EL (cell line): ENCODE results near the gene CAVIN1.
"Not testable (repeated sequence)": the region's sequence is repeated elsewhere in the genome, so short reads cannot be mapped to it uniquely, and the experiment has no call there.

Experiments
- DNase-seq: peaks from one replicate; pipeline ENCODE4 v3.0.0-alpha.2; 2016

Gene CAVIN1

DNA sequence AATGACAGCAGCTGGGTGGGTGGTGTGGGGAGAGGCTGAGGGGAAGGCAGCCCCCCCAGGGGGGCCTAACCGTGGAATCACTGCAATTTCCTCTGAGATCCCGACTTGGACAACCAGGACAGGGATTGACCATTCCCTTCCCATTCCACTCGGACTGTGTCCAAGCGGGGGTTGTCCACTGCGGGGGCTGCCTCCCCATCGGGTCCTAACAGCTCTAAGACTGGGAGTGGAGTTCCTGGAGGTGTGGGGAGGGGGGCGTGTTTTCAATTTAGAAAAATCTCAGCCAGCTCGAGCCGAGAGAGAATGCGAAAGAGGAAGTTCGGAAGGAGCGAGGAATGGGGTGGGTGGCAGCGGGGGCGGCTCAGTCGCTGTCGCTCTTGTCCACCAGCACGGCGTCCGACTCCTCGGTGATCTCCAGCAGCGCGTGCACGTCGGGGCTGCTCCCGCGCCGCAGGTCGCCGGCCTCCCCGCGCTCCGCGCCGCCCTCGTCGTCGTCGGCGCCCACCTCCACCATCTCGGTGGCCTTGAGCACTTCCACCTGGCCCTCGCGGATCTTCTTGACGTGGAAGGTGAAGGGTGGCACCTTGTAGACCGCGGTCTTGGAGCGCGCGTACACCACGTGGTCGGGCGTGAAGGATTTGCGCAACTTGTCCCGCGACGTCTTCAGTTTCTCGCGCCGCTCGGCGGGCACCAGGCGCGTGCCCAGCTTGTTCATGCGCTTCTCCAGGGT, 18.6 kb downstream of the CAVIN1 start:
- no peak for DNase-seq

GRCh38 chr17:42403150-42403549, 19.9 kb downstream of the CAVIN1 start:
- no peak for DNase-seq

DNA sequence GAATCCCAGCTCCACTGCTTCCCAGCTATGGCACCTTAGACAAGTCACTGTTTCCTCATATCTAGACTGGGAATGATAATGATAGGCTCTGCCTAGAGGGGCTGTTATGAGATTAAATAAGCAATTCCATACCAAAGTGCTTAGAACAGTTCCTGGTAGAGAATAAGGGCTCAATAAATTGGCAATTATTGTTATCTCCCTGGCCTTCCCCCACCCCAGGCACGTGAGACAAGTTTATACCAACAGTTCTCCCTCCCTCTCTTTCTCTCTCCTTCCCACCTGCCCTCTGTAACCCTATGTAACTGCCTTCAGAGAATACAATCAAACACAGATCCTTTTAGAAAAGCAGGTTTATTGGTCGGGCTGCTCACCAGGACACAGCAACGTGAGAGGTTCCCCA, 20.9 kb downstream of the CAVIN1 start:
- DNase-seq, result no peak

GRCh38 chr17:42400844-42401375, 22.1 kb downstream of the CAVIN1 start:
- not testable (repeated sequence) for DNase-seq

DNA sequence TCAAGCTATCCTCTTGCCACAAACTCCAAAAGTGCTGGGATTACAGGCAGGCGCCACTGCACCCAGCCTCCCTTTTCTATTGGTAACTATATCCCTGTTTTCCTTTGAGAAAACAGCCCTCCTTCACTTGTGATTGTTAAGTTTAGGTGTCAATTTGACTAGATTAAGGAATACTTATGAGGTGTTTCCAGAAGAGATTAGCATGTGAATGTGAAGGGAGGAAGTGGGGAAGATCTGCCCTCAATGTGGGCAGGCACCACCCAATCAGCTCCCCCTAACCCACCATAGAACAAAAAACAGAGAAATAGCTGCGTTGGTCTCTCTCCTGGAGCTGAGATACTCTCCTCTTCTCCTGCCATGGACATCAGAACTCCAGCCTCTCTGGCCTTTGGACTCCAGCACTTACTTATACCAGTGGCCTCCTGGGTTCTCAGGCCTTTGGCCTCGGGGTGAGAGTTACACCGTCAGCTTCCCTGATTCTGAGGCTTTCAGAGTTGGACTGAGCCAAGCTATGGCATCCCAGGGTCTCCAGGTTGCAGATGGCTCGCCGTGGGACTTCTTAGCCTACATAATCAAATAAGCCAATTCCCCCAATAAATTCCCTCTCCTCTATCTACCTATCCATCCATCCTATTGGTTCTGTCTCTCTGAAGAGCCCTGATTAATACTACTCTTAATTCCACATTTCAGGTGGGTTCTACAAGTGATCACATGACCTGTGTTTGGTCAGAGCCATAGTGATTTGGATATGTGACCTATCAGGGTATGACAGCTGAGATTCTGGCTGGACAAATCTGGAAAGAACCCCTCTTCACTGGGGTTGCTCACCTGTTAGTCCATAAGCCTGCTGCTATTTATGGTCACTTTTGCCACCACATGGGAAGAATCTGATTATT, 22.9 kb downstream of the CAVIN1 start:
- no peak for DNase-seq

- no peak for DNase-seq
These were observed 23.9 kb downstream of the CAVIN1 start for GRCh38 chr17:42399121-42399520.

GRCh38 chr17:42395601-42396000, 27.5 kb downstream of the CAVIN1 start:
- DNase-seq, result not testable (repeated sequence)

DNA sequence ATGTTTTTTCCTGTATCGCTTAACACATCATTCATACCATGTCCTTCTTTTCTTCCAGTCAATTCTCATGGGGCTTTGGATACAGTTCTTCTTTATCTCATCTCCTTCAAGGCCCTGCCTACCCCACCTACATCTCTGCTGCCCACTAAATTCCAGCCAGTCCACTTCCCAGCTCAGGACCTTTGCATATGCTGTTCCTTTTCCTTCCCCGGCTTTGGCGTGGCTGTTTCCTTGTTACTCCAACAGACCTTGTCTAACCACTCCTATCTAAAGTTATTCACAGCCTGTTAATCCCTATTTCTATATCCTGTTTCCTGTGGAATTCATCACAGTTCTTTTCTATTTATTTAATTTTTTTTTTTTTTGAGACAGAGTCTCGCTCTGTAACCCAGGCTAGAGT, 28.2 kb downstream of the CAVIN1 start:
- DNase-seq, result no peak

GRCh38 chr17:42392692-42393415, 30.2 kb downstream of the CAVIN1 start:
- DNase-seq, result no peak

GRCh38 chr17:42391439-42391838, 31.6 kb downstream of the CAVIN1 start:
- not testable (repeated sequence) for DNase-seq

GRCh38 chr17:42389899-42390298, 33.2 kb downstream of the CAVIN1 start:
- no peak for DNase-seq

DNA sequence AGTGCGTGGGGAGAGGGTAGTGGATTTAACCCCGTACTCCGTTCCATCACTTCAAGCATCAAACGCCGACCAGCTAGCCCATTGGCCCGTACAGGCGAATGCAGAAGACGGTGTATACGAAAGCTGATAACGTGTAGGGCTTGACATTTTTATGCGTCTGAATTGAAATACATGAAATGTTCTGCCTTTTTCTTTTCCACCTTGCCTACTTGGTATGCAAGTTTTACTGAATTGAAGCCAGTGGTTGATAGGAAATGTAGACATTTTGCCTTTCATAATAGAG, 34.0 kb downstream of the CAVIN1 start:
- no peak for DNase-seq

DNA sequence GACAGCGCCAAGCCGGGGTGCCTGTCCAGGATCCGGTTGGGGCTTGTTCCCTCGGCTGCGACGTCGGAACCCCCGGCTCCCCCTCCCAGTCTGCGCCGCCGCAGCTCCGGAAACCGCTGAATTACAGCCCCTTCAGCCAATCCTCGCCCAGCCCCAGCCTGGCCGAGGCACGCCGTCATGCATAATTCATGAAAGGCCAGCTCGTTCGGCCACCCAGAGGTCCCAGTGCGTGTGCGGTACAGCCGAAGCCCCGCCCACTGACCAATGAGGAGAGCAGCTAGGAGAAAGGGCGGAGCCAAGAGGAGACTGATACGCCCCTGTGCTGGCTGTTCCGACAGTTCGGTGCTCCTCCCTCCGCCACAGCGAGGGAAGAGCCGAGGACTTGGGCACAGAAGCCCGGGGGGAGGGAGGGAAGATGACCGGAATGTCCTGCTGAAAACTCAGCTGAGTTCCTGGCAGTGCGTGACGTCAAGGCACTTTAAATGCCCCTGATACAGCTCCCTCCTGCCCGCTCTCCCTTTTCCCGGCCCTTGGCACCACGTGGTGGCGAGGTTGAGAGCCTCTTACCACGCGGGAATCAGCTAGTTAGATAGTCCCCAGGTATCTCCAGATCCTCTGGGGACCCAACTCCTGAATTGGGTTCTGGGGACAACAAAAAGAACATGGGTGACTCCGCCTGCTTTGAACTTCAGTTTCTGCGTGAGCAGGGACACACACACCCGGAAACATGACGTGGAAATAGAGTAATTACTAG, 34.5 kb downstream of the CAVIN1 start, which contains the start of gene STAT3:
TSS of gene STAT3 (minus strand) at position 62 of the 754 bp plus-strand sequence. CDS start 39,926 bp downstream, outside the sequence.
- peak; percentile 100 for DNase-seq

DNA sequence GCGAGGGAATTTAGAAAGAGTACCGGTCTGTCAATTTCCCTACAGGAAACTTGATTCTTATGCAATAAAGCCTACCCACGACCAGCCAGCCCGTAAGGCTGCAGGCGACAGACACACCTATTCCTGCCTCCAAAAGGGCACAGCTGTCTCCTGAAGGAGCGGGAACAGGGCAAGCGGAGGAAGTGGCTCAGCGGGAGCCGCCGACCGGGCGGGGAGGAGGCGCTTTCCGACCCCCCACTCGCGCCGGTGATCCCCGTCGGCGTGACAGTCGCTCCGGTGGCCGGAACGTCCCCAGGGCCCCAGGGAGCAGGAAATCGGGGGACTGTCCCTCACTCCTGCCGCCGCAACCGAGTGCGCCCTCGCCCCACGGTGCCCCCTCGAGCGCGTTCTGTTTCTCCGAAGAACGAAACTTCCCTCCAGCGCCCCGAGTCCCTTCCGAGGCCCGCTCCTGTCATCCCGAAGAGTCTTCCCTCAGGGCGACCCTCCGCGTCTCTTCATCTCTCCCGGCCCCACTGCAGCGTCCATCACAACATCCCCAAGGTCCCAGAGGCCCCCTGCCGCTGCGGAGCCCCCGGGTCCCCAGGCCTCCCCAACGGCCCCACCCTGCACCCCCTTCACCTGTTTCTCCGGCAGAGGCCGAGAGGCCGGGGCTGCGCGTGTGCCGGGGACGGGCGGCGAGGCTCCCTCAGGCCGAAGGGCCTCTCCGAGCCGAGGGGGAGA, 35.2 kb downstream of the CAVIN1 start:
- no peak for DNase-seq

GRCh38 chr17:42386777-42387657, 36.0 kb downstream of the CAVIN1 start:
- DNase-seq, result peak; percentile 55

GRCh38 chr17:42381898-42382297, 41.2 kb downstream of the CAVIN1 start:
- DNase-seq, result no peak

DNA sequence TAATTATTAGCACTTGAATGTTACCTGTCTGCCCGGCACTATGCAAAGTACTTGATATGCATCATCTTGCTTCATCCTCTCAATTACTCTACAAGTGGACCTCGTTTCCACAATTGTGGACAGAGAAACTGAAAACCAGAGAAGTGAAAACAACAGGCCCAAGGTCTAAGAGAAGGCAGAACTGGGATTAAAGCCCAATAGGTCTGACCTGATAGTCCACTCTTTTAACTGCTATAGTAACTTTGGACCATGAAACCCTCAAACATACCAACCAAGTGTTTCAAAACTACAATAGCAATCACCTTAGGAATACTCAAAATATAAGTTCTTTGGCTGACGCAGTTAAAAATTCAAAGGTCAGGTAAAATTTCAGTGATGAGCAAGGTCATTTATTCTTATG, 42.1 kb downstream of the CAVIN1 start:
- no peak for DNase-seq

DNA sequence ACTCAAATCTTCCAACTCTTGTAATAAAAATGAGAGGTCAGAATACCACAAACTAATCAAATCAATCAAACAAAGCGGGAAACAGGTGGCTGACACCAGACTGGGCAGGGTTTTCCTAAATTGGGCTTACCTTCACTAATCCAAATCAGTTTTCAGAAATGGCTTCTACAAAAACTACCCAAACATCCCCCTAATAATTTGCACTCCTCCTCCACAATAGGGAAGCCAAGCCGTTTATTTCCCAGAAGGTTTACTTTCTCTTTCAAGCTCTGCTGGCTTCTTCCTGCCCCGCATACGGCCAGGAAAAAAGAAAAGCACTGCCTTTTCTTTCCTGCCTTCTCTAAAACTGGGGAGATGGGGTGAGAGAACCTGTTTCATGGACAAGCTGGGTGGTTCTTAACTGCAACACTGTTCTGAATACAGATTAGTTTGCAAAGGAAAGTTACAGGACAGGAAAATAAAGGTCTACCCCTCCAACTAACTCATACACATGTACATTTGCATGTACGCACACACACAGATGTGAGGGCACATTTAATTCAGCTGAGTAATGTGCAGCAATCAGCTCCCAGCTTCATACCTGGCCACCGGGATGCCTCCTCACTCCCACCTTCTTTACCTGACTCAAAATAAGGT, 44.0 kb downstream of the CAVIN1 start:
- DNase-seq, result no peak

GRCh38 chr17:42378359-42378958, 44.6 kb downstream of the CAVIN1 start:
- no peak for DNase-seq

- no peak for DNase-seq
These were observed 49.2 kb downstream of the CAVIN1 start for GRCh38 chr17:42373896-42374295.
